Measurements from ENCODE around the gene SUSD4. TPM values are rescaled to one million over a fixed set of nuclear protein-coding genes. Genes with fewer than 3 reads are reported as not detected.

The SUSD4 gene
- total and polyA plus RNA-seq, 2 of the 8 experiments (the other 6 are each of a cell fraction or from before 2014, with no cell fraction given): 3.9 to 5.2 TPM

GRCh38 chr1:223177681-223178080 is 186.3 kb downstream of the SUSD4 start (continued):
- TF ChIP-seq CHD7 (IDR thresholded peaks at IDR 0.05; ENCODE audit: insufficient replicate concordance, low read length) (no peak), RXRA (IDR thresholded peaks at IDR 0.05; ENCODE audit: insufficient read depth, low read depth, low read length) (no peak)

Measured in H1 (cell line).